Measurements from ENCODE around the gene CD2.
A peak's percentile ranks its signal among the peaks of the same experiment; 100 is the strongest.

The CD2 gene

DNA sequence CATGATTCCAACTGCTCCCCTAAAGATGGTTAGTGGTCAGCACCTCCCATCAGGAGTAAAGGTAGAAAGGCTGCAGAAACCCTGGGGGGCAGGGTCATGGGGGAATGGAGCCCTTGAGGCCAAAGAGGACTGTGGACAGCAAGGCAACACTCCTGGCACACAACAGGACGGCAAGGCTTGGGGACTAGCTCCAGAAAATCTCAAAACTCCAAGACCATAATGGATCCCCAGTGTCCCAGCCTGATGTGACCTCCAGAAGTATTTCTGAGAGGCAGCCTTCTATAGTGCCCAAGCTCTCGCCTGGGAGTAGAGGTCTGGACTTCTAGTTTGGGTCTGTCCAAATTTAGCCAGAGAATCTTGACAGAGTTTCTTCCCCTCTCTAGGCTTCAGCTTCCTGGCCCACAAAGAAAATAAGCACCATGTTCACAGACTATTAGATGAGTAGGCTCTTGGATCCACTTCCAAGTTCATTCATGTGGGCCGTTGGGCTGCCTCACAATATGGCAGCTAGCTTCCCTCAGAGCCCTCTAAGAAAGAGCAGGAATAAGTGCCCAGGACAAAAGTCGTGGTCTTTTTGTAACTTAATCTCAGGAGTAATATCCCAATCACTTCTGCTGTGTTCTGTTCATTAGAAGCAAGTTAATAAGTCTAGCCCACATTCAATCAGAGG is 6.9 kb downstream of the CD2 start:
- no peak for DNase-seq (ENCODE audit: low spot score)

DNA sequence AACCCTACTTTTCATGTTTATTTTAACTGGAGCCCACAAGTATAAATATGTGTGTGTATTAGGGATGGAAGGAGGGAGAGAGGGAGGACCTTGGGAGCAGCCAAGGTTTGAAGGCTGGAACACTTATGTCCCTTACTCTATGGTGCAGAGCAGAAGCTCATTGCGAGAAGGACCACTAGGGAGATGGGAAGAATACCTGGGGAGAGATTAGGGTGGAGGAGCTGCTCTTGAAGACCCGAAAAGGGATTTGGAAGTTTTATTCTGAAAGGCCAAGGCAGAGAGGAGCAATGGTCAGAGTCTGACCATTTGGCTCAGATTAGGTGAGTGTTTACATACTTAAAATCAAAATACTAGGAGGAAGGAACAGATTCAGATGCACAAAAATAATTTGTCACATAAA is 8.1 kb downstream of the CD2 start:
- no peak for DNase-seq (ENCODE audit: low spot score)

DNA sequence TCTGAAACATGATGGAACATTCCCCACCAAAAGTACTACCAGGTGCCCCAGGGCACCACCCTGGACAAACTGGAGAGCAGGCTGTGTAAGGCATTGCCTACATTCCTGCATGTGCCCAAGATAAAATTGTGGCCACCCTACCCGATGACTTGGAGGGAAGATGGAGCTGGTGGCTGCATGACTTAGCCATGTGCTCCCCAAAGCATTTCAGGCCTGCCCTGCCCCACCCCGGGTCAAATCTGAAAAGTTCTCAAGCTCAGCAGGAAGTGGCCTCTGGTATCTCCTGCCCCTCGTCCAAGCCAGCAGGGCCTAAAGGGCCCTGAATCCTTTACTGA is 8.5 kb downstream of the CD2 start:
- DNase-seq (ENCODE audit: low spot score): no peak

DNA sequence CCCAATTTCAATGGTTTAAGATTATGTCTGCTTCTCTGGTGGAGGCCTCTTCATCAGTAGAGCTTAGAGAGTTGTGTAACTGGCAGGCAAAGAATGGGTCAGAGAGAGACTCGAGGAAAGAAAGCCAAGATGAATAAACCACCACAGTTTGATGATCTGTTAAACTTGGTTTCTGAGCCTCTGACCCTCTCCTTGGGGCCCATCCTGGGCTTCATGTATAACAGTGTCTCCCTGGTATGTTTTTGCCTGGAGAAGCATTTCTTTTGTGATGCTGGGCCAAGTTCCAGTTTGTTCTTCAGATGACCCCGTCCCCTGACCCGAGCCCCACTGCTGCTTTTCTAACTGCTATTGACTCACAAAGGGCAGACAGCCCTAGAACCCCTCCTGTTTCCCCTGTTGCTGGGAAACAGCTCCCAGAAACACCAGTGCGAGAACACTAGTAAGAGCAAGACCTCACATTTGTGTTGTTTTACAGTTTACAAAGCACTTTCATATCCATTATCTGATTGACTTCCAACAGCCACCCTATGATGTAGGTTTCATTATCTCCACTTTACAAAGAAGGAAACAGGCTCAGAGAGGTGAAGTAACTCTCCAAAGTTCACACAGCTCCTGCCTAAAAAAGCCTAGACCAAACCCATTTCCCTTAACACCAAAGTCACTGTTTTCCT is 9.0 kb downstream of the CD2 start:
- no peak for DNase-seq (ENCODE audit: low spot score)

DNA sequence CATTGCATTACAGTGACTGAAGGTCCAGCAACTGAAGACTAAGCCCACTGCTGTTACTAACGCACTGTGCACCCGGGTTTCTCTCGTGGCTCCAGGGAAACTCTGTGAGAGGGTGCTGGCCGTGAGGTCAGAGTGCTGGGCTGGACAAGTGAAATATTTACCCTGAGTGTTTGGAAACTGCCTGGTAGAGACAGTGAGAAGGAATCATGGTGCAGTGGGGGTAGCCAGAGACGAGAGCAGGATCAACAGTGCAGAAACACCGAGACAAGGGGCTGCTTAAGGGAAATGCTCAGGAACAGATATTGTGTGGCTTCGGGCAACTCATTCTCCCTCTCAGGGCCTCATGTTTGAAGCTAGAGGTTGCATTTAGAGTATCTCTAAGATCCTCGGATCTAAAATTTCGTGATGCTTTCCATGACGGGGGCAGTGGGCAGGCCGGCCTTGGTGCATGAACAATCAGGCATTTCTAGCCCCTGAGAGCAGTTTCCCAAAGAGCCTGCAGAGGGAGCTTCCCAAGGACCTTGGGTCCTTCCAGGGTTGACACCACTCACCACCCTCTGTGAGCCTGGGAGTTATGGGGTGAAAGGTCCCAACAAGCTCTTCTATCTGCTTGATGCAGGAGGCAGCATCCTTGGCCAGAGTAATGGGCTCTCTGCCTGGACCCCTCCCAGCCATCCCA is 9.7 kb downstream of the CD2 start:
- DNase-seq (ENCODE audit: low spot score): peak; percentile 22

DNA sequence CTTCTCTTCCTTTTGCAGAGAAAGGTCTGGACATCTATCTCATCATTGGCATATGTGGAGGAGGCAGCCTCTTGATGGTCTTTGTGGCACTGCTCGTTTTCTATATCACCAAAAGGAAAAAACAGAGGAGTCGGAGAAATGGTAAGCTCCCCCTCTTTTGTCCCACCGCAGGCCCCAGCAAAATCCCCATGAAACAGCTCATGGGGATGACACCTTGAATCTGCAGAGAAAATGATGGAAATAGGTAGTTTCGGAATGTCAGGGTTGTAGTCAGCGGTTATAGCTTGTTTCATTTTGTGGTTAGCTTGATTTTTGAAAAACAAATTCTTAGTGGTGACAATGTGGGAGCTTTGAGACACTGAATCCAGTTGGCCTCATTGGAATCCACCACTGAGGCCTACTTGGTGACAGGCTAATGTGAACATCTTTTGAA is 10.3 kb downstream of the CD2 start:
- DNase-seq (ENCODE audit: low spot score): no peak

DNA sequence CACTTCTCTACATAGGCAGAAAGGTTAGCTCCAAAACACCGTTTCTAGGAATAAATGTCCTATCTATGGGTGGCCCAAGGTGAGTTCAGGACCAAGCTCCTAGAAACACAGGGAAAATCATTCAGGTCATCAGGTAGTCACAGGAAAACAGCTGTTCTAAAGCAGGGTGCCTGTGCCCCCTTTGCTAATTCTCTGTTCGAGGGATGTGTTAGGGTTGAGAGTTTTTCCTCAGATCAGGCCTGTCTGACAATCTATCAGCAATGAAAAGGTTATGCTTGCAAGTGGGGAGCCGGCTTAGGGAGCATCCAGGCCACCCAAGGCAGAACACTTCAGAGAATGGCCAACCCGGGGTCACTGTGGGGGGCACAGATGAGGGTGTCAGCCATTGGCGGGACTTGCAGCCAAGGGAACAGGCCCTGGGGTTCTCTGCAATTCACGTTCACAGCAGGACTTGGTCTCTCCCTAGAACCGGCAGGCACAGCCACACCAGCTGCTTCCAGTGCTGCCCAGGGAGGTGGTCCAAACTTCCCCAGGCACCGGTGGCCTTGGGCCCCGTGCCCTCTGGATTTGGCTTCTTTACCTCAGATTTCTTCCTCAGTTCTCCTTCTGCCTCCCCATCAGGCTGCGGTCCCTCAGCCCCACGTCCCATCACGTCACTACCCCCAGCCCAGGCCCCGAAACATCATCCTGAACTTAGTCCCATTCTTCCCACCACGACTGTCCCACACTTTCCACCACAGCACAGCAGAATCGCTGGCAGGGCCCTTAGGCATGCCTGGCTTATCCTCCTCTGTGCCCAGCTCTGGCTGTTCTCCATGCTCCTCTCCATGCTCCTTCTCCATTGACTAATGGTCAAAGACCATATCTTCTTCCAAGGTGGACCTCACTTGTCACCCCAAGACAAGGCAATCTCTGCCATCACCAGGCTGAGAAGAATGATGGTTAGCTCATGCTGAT is 11.0 kb downstream of the CD2 start:
- no peak for DNase-seq (ENCODE audit: low spot score)

DNA sequence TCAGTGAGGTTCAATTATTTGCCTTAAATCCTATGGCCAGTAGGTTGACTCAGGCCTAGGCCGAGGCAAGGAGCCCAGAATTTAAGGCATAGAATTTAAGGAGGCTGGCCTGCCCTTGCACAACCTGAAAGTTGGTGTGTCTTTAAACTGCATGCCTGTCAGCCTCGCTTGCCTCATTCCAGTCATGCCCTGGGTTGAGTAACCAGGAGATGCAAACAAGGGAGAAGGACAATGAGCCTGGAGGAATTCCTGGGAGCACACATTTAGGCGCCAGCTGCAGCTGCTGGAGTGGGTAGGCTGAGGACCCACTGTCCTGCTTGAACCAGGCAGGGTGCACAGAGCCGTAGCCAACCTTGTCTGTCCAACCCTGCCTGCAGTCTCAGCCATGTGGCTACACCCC is 11.7 kb downstream of the CD2 start:
- DNase-seq (ENCODE audit: low spot score): no peak

DNA sequence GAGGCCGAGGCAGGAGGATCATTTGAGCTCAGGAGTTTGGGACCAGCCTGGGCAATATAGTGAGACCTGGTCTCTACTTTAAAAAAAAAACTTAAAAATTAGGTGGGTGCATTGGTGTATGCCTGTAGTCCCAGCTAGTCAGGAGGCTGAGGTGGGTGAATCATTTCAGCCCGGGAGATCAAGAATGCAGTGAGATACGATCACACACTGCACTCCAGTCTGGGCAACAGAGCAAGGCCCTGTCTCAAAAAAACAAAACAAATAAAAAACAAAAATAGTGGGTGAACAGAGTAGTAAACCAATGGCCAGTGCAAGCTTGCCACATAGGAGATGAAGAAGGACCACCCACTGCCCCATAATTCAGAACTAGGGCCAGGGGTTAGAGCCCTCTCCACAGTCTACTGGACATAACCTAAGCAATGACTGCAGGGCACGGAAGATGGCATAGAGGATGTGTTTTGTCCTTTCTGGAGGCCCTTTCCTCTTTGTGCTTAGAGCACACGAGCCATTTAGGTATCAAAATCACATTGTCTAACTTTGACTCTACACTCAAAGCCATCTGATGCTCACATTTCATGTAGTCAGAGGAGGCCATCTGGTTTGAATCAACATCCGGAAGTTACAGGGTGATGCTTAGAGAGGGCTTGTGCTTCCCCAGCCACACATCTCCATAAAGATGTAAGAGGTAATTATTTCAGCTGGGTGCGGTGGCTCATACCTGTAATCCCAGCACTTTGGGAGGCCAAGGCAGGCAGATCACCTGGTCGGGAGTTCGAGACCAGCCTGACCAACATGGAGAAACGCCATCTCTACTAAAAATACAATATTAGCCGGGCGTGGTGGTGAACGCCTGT is 12.6 kb downstream of the CD2 start:
- peak; percentile 37 for DNase-seq (ENCODE audit: low spot score)

DNA sequence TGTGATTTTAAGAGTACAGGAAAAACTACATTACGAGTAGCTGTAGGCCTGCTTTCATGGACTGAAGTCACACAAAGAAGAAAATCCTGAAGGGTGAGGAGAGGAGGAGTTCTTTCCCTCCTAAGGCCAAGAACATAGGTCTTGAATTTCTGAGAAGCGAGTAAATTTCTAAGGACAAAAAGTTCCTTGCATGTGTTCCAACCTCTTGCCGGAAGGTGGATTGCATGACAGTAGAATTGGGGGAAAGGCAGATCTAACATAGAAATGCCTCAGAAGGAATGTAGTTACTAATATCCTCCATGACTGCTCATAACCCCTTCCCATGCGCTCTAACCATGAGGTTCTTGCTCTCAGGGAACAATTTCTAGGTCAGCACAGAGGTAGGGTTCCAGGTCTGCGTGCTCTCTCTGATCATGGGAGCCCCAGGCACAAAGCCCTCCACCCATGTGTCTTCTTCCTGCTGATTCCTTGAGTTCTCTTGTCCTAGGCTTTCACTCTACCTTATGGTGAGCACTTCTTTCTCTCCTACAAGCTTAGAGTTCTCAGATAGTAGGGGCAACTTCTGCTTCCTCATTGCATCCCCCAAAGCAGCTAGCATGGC is 13.7 kb downstream of the CD2 start:
- DNase-seq (ENCODE audit: low spot score): no peak

DNA sequence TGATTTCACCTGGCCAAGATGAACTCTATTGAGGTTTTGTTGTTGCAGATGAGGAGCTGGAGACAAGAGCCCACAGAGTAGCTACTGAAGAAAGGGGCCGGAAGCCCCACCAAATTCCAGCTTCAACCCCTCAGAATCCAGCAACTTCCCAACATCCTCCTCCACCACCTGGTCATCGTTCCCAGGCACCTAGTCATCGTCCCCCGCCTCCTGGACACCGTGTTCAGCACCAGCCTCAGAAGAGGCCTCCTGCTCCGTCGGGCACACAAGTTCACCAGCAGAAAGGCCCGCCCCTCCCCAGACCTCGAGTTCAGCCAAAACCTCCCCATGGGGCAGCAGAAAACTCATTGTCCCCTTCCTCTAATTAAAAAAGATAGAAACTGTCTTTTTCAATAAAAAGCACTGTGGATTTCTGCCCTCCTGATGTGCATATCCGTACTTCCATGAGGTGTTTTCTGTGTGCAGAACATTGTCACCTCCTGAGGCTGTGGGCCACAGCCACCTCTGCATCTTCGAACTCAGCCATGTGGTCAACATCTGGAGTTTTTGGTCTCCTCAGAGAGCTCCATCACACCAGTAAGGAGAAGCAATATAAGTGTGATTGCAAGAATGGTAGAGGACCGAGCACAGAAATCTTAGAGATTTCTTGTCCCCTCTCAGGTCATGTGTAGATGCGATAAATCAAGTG is 14.3 kb downstream of the CD2 start:
- no peak for DNase-seq (ENCODE audit: low spot score)

DNA sequence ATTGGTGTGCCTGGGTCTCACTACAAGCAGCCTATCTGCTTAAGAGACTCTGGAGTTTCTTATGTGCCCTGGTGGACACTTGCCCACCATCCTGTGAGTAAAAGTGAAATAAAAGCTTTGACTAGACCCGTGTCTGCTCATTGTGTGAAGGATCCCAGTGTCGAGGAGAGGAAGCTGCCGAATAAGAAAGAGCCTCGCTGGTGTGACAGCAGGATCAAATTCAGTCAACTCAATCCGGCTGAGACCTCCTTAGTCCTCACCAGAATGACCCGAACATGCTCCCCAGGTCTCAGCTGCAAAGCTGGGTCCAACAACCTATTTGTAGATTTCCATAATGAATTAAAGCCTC is 14.8 kb downstream of the CD2 start:
- no peak for DNase-seq (ENCODE audit: low spot score)

DNA sequence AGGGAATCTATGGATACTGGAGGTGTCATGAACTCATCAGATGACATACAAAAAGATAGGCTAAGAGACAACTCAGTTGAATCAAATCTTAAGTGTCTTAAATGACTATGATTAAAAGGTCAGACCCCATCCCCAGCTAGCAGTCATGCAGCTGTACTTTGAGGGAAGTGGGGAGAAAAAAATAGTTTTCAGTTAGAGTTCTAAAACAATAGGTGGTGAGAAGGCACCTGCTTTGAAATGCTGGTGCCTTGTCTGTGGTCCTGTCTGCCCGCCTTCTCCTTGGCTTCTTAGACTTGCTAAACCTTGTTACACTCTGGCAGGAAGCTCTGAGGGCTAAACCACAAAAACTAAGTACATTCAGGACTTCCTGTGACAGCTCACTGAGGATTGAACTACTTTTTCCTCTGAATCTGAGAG is 15.3 kb downstream of the CD2 start:
- peak; percentile 11 for DNase-seq (ENCODE audit: low spot score)

DNA sequence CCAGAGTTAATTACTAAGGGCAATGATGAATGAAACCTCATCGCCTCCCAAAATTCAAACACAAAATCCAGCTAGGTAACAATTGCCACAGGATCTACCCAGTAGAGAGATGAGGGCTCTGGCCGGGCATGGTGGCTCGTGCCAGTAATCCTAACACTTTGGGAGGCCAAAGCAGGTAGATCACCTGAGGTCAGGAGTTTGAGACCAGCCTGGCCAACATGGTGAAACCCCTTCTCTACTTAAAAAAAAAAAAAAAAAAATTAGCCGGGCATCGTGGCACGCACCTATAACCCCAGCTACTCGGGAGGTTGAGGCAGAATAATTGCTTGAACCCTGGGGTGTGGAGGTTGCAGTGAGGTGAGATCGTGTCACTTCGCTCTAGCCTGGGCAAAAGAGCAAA is 15.8 kb downstream of the CD2 start:
- no peak for DNase-seq (ENCODE audit: low spot score)

DNA sequence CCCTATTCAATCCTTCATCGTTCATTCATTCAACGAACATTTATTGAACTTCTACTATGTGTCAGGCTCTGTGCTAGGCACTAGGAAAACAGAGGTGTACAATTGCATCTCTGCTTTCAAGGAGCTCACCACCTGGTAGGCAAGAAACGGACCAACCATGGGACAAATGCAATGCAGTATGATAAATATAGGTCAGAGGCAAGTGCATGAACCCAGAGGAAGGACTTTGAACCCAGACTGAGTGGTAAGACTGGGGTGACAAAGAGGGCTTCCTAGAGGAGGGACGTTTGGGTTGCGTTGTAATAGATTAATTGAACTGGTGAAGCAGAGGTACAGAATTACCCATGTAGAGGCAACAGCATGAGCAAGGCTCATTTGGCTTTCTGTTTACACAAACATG is 16.4 kb downstream of the CD2 start:
- no peak for DNase-seq (ENCODE audit: low spot score)

DNA sequence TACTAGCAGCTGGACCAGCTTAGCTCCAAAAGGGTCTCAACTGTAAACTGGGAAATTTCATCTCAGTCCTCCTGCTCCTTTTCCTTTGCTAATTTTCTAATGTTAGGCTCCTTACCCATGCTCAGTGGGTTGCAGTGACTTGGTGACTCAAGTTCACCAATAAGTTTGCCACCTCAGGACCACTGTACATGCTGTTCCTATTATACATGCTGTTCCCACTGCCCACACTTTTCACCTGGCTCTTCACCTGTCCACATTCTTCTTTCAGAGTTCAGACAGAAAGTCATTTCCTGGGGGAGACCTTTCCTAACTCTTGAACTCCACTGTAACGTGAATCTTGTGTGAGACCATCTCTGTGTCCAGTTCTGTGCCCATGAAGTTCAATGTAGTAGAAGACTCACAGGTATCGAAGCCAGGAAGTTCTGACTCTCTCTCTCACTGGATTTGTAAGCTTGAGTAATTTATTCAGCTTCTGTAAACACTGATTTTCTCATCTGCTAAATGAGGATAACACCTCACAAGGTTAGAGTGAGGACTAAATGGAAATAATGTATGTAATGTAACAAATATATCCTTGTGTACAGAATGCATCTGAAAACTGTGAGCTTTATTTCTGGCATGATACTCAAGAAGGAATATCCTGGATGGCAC is 17.9 kb downstream of the CD2 start:
- DNase-seq (ENCODE audit: low spot score): no peak

DNA sequence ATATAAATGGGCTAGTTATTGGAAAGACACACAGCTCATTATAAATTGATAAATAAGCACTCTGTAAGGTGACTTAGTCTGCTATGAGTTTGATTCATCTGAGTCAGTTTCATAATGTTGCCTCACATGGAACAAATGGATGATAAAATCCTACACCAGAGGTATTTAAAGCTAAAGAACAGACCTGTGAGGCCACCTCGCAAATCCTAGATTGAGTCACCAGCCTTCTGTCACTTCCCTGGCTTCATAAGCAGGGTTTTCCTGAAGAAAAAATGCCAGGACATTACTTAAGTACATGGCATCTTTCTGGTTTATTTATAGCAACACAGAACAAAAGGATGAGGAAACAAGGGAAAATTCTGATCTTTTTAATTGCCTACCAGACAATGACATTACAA is 18.4 kb downstream of the CD2 start:
- no peak for DNase-seq (ENCODE audit: low spot score)

DNA sequence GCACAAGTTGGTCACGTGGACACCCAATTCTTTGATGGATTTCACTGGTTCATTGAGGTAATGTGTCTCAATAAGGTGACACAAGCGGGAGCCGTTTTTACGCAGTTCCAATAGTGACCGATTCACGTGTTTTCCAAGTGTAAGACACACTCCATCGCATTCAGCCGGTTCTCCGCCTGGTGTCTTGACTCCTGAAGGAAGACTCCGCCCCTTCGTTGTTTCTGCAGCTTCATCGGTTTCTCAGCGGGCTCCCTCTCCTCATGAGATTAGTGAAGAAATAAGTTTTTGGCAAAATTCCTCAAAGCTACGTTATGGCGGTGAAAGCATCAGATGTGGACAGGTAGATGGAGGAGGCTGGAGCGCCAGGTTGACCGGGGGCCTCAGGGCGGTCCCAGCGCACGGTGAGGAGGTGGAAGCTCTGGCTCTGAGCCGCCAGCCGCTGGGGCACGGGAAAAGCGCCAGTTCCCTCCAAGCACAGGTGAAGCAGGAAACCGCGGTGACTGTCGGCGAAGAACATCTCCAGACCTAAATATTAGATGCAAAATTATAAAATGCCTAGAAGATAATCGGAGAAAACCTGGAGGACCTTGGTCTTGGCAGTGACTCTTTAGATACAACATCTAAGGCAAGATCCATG is 21.0 kb downstream of the CD2 start:
- no peak for DNase-seq (ENCODE audit: low spot score)
